Suprapubic skin (tissue), 4 donors: ENCODE measurements around the gene PPP2R2C. TPM values are rescaled to one million over a fixed set of nuclear protein-coding genes. Genes with fewer than 3 reads are reported as not detected.
A peak's percentile ranks its signal among the peaks of the same experiment; 100 is the strongest.

Source experiments
- DNase-seq, 2 donors: peaks; one replicate each; pipeline ENCODE4 v3.0.0-alpha.2; 2019; ENCODE audit warnings: low spot score in 2 of 2
- H3K27ac ChIP-seq: fragments of 200-600 bp; sonication (generic); one replicate; pipeline ENCODE4 v1.5.1; 2019
- H3K27me3 ChIP-seq: fragments of 200-600 bp; sonication (generic); one replicate; pipeline ENCODE4 v1.5.1; 2019
- H3K36me3 ChIP-seq: fragments of 200-600 bp; sonication (generic); one replicate; pipeline ENCODE4 v1.5.1; 2019
- H3K4me1 ChIP-seq: fragments of 200-600 bp; sonication (generic); one replicate; pipeline ENCODE4 v1.5.1; 2019
- H3K4me3 ChIP-seq: fragments of 200-600 bp; sonication (generic); one replicate; pipeline ENCODE4 v1.5.1; 2019; ENCODE audit warnings: mild to moderate bottlenecking
- H3K9me3 ChIP-seq: fragments of 200-600 bp; sonication (generic); one replicate; pipeline ENCODE4 v1.5.1; 2019
- EP300 ChIP-seq: sonication (generic); formaldehyde crosslinking; IDR thresholded peaks from one replicate; pipeline ENCODE4 v1.6.1; 2017; ENCODE audit warnings: antibody characterized with exemption
- POLR2A ChIP-seq, 2 donors: fragments of 450-650 bp; IDR thresholded peaks; one replicate each; pipeline ENCODE4 v1.6.1; 2017; ENCODE audit warnings: antibody characterized with exemption in 2 of 2, mild to moderate bottlenecking in 2 of 2, moderate library complexity in 2 of 2
- POLR2AphosphoS5 ChIP-seq, 3 donors: sonication (generic); formaldehyde crosslinking; IDR thresholded peaks; one replicate each; pipeline ENCODE4 v1.6.1; 2017; ENCODE audit warnings: antibody characterized with exemption in 3 of 3
- WGBS: methylation state at CpG from one replicate; pipeline ENCODE4 v1.1.5; 2018; 5-methylcytosine and 5-hydroxymethylcytosine counted together
- total RNA-seq, 4 donors: library from RNA; depleted of rRNA; stranded (reverse); fragments of >200 nt; gene quantifications; one replicate each; pipeline ENCODE4 v1.1.0, GENCODE V29; 2016
- TF ChIP-seq, protein P1 (sequence below), 2 donors: fragments of 200-600 bp in 1 of 2; fragments of 450-650 bp in 1 of 2; sonication (generic) in 1 of 2; IDR thresholded peaks; one replicate each; pipeline ENCODE4 v1.5.1; 2016 to 2019; ENCODE audit warnings: antibody characterized with exemption in 2 of 2, mild to moderate bottlenecking in 1 of 2, moderate library complexity in 1 of 2

PPP2R2C gene
- total RNA-seq, 4 donors from 2014 or later: 42.5 to 81.5 (median 61.0) TPM

DNA sequence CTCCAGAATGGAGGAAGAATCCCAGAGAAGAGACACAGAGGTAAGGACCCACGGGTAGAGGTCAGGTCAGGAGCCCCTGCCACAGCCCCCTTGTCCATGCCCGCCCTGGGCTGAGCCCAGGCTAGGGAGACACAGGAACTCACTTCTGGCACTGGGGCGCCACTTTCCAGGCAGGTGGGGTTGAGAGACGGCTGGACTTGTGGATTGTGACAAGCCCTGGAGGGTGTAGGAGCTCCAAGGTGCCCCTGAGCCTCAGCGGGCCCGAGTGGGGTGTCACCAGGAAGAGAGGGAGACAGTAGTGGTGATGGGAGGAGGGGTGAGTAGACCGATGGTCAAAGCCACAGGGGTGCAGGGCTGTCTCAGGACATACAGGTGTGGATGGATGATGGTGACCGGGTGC, 143.9 kb downstream of the PPP2R2C start:
- H3K27me3 ChIP-seq: peaks cover 19% of the 10 kb centered on the region
- H3K27ac ChIP-seq: no peak overlapping the region
- no peak for DNase-seq
- H3K36me3 ChIP-seq: peaks cover 5% of the 10 kb centered on the region
- TF ChIP-seq POLR2A (IDR thresholded peaks at IDR 0.05) (no peak), EP300 (no peak), POLR2AphosphoS5 (IDR thresholded peaks at IDR 0.05) (no peak)
- TF ChIP-seq, protein P1, sequence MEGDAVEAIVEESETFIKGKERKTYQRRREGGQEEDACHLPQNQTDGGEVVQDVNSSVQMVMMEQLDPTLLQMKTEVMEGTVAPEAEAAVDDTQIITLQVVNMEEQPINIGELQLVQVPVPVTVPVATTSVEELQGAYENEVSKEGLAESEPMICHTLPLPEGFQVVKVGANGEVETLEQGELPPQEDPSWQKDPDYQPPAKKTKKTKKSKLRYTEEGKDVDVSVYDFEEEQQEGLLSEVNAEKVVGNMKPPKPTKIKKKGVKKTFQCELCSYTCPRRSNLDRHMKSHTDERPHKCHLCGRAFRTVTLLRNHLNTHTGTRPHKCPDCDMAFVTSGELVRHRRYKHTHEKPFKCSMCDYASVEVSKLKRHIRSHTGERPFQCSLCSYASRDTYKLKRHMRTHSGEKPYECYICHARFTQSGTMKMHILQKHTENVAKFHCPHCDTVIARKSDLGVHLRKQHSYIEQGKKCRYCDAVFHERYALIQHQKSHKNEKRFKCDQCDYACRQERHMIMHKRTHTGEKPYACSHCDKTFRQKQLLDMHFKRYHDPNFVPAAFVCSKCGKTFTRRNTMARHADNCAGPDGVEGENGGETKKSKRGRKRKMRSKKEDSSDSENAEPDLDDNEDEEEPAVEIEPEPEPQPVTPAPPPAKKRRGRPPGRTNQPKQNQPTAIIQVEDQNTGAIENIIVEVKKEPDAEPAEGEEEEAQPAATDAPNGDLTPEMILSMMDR (IDR thresholded peaks at IDR 0.05): no peak
- no peaks in the 10 kb centered on the region for H3K9me3 ChIP-seq
- H3K4me1 ChIP-seq: peaks cover 21% of the 10 kb centered on the region
- 70% methylated on average over 8 of the region's 8 CpGs for WGBS
- no peak overlapping the region for H3K4me3 ChIP-seq

DNA sequence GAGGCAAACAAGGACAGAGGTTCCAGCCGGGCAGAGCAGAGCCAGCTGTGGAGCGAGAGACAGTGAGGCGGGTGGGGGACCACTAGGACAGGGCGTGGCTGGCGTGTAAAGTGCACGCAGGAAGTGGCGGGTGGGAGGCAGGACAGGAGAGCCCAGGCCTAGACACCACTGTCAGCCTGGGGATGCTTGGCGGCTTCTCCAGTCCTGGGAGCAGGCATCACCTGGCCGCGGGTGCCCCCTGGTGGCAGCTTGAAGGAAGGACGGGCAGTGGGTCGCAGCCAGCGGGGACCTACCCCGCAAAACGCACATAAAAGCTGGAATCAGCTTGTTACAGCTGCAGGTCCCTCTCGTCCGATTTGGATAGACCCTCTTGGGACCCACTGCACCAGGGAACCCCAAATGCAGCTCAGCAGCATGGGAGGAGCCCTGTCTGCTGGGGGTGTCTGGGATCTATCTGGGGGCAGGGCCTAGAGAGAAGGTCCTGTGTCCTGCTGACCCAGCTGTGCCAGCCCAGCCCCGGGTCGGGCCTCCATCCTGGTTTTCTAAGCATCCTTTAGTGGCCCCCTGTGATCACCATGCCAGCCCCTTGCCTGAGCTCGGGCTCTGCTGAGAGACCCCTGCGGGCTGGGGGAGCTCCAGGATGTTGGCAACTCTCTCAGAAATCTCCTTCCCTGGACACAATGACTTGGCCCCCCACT, 145.0 kb downstream of the PPP2R2C start:
- H3K36me3 ChIP-seq: peaks cover 2% of the 10 kb centered on the region
- peak; percentile 87 to 90 for DNase-seq
- no peak overlapping the region for H3K27ac ChIP-seq
- 16% methylated on average over 17 of the region's 21 CpGs for WGBS
- no peak for TF ChIP-seq EP300
- TF ChIP-seq POLR2A (IDR thresholded peaks at IDR 0.05): no peak
- TF ChIP-seq POLR2AphosphoS5 (IDR thresholded peaks at IDR 0.05): no peak
- TF ChIP-seq, protein P1 (IDR thresholded peaks at IDR 0.05): peak; percentile 82 to 94
- H3K27me3 ChIP-seq: peaks cover 15% of the 10 kb centered on the region
- no peak overlapping the region for H3K4me3 ChIP-seq
- no peaks in the 10 kb centered on the region for H3K9me3 ChIP-seq
- H3K4me1 ChIP-seq: peaks cover 21% of the 10 kb centered on the region

DNA sequence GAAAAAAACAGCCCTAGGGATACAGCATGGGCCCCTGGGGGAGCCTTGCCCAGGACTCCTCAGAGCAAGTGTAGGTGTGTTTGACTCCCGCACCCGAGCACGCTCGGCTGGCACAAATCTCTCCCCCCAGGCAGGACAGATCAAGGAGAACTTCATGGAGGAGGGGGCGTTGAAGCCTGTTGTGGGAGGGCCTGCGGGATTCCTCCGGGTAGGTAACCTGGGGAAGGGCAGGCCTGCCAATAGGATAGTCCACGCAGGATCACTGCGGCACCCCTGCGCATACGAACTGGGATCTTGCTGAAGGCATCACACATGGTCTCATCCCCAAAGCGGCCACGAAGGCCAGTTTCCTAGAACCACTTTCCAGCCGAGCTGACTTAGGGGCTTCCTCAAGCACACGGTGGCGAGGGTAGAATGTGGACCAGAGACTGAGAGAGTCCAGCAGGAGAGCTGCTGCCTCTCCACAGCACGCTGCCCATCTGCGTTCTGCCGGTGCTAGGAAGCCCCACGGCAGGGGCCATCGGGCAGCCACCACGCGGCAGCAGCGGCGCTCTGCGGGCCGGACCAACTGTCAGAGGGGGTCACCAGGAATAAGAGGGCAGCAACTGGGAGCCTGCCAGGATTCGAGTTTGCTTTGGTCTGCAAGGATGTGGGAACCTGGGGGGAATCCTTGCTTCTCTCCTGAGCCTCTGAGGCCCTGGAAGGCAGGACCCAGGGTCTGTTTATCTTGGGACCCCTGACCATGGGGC, 145.9 kb downstream of the PPP2R2C start:
- Histone ChIP-seq H3K9me3 (no peaks in the 10 kb centered on the region), H3K4me3 (no peak overlapping the region), H3K27me3 (peaks cover 15% of the 10 kb centered on the region), H3K4me1 (peaks cover 21% of the 10 kb centered on the region), H3K36me3 (no peaks in the 10 kb centered on the region), H3K27ac (no peak overlapping the region)
- DNase-seq: no peak
- TF ChIP-seq POLR2AphosphoS5 (IDR thresholded peaks at IDR 0.05) (no peak), EP300 (no peak), POLR2A (IDR thresholded peaks at IDR 0.05) (no peak)
- TF ChIP-seq, protein P1 (IDR thresholded peaks at IDR 0.05): no peak
- 88% methylated on average over 22 of the region's 28 CpGs for WGBS

DNA sequence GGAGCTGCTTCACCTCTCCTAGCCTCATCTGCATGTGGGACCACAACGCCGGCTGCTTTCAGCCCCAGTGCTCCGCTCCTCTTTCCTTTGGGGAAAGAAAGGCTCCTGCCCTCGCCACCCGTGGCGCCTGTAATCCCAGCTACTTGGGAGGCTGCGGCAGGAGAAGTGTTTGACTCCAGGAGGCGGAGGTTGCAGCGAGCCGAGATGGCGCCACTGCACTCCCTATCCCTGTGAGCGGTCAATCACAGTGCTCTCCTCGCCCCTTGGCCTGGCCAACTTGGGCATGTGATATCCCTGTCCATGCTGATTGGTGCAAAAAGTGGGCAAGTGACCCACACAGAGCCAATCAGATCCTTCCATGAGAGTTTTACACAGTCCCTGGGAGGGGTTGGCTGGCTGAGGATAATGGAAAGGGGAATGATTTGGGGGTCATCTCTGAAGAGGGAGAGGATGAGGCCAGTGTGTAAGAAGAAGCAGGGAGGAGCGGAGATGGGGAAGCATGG, 146.6 kb downstream of the PPP2R2C start:
- WGBS: 96% methylated on average over 10 of the region's 14 CpGs

DNA sequence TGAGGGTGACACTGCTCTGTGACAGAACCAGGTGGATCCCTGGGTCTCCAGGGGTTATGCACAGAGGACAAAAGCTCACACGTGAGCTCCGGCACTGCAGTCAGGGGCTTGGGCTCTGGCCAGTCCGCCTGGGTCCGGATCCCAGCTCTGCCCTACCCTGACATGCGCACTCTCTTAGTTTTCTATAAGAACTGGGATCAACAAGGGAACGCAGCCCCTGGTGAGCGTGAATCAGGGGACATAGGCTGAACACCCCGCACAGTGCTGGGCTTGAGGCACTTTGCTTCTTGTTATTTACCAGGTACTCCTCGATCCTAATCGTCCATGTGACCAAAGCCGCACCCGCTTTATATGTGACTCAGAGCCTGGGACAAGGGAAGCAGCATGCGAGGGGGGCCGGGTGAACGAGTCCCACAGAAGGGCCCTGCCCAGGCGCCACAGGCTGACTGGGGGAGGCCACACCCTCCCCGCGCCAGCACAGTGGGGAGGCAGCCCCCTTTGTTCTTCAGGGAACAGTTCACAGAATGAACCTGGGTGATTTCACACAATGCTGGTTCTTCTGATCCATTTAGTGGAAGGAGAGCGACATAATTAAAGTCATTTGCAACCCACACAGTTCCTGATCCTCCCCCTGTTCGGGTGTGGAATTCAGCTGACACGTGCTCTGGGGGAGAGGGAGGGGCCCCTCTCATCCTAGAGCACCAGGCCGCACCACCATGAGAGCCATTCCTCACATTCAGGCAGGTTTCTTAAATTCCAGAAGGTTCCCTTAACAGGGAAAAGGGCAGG, 147.2 kb downstream of the PPP2R2C start:
- WGBS: 23% methylated on average over 18 of the region's 22 CpGs
- Histone ChIP-seq H3K36me3 (no peaks in the 10 kb centered on the region), H3K27ac (peak overlapping the region; percentile 81), H3K9me3 (no peaks in the 10 kb centered on the region), H3K4me3 (peak overlapping the region; percentile 7), H3K4me1 (peaks cover 21% of the 10 kb centered on the region), H3K27me3 (peaks cover 15% of the 10 kb centered on the region)
- TF ChIP-seq, protein P1 (IDR thresholded peaks at IDR 0.05): no peak
- TF ChIP-seq EP300 (no peak), POLR2AphosphoS5 (IDR thresholded peaks at IDR 0.05) (no peak), POLR2A (IDR thresholded peaks at IDR 0.05) (no peak)
- DNase-seq: peak in 1 of 2 donors; percentile 80

More for the DNA sequence above, 146.6 kb downstream of the PPP2R2C start:
- Histone ChIP-seq H3K4me3 (no peak overlapping the region), H3K9me3 (no peaks in the 10 kb centered on the region), H3K4me1 (peaks cover 21% of the 10 kb centered on the region), H3K27me3 (peaks cover 15% of the 10 kb centered on the region), H3K36me3 (no peaks in the 10 kb centered on the region), H3K27ac (peak overlapping the region; percentile 81)
- DNase-seq: no peak
- no peak for TF ChIP-seq POLR2A (IDR thresholded peaks at IDR 0.05)
